K562 (cell line): ENCODE data around the gene SLC22A1. TPM values are rescaled to one million over a fixed set of nuclear protein-coding genes. Genes with fewer than 3 reads are reported as not detected.
A peak's percentile ranks its signal among the peaks of the same experiment; 100 is the strongest.

ENCODE experiments used
- ATAC-seq: fragments of 200-7000 bp; cut with Tn5 transposase; 3 replicates; pipeline ENCODE4 v1.9.1; 2020; ENCODE audit warnings: moderate library complexity
- BruUV-seq: library from RNA; stranded (reverse); fragments of 400-500 nt; replicated peaks from 2 replicates; lab custom pipeline; 2021; lab: Mats Ljungman, UMichigan
- CTCF ChIA-PET: fragments of 300-600 bp; formaldehyde crosslinking; extraction: SDS; loops from one replicate; lab custom pipeline; 2021; ENCODE audit warnings: low intra/inter-chr PET ratio; lab: Yijun Ruan, JAX
- POLR2A ChIA-PET: fragments of 300-600, 350-650 bp; sonication (Branson Sonifier 250); formaldehyde crosslinking; extraction: SDS; loops from one replicate; lab custom pipeline; 2021; ENCODE audit warnings: antibody characterized with exemption, inconsistent platforms; lab: Yijun Ruan, JAX
- DNase-seq, 4 experiments: peaks; one replicate each; pipeline versions ENCODE4 v3.0.0 to v3.0.0-alpha.2; 2011 to 2018; ENCODE audit warnings: low spot score in 3 of 4, mixed read lengths in 3 of 4; ENCODE audit errors: extremely low read depth in 1 of 4
- FAIRE-seq: peaks from 2 replicates; lab custom pipeline; 2011; peaks lifted over from hg19 to GRCh38; lab: Jason Lieb, UNC
- H2AFZ ChIP-seq: 2 replicates; pipeline ENCODE4 v1.6.0; 2011; ENCODE audit warnings: low read depth, low read length, control low read depth, inconsistent platforms
- H3K27ac ChIP-seq: fragments of 200-600 bp; 3 replicates; pipeline ENCODE4 v1.8.0; 2011; ENCODE audit warnings: low read depth, mild to moderate bottlenecking, control low read depth, inconsistent platforms, low read length, moderate library complexity, mixed read lengths; ENCODE audit errors: extremely low read depth
- H3K27me3 ChIP-seq, 2 experiments: fragments of 300-600 bp in 1 of 2; 2 replicates in 1 of 2; 3 replicates in 1 of 2; pipeline versions ENCODE4 v1.6.0 to v1.8.0; 2011; ENCODE audit warnings: inconsistent platforms in 2 of 2, low read length in 2 of 2, mild to moderate bottlenecking in 1 of 2, mixed read lengths in 1 of 2, moderate library complexity in 1 of 2; ENCODE audit not compliant: control insufficient read depth in 2 of 2, insufficient read depth in 2 of 2
- H3K36me3 ChIP-seq: fragments of 300-600 bp; 3 replicates; pipeline ENCODE4 v1.8.0; 2011; ENCODE audit warnings: mild to moderate bottlenecking, low read length, inconsistent platforms; ENCODE audit not compliant: control insufficient read depth, insufficient read depth
- H3K4me1 ChIP-seq, 2 experiments: fragments of 200-600 bp in 1 of 2; replicated peaks in 1 of 2; 2 replicates in 1 of 2; 3 replicates in 1 of 2; pipeline versions ENCODE4 v1.5.1 to v1.8.0; 2011; ENCODE audit warnings: inconsistent platforms in 2 of 2, low read length in 2 of 2, mild to moderate bottlenecking in 1 of 2, mixed read lengths in 1 of 2, moderate library complexity in 1 of 2; ENCODE audit not compliant: control insufficient read depth in 2 of 2, insufficient read depth in 2 of 2
- H3K4me2 ChIP-seq: 2 replicates; pipeline ENCODE4 v1.6.1; 2011; ENCODE audit warnings: low read length, control low read depth, inconsistent platforms, mixed read lengths; ENCODE audit not compliant: insufficient read depth
- H3K4me3 ChIP-seq: fragments of 200-600 bp; sonication (generic), shearing (Covaris generic); 2 replicates; pipeline ENCODE4 v1.5.1; 2016; ENCODE audit warnings: control low read depth, inconsistent platforms
- H3K79me2 ChIP-seq: fragments of 200-600 bp; 3 replicates; pipeline ENCODE4 v1.8.0; 2011; ENCODE audit warnings: low read length, inconsistent platforms; ENCODE audit not compliant: control insufficient read depth, insufficient read depth
- H3K9ac ChIP-seq, 2 experiments: 2 replicates each; pipeline versions ENCODE4 v1.6.0 to v1.6.1; 2011; ENCODE audit warnings: low read depth in 2 of 2, low read length in 2 of 2, control low read depth in 1 of 2, inconsistent platforms in 1 of 2, mild to moderate bottlenecking in 1 of 2, mixed read lengths in 1 of 2; ENCODE audit not compliant: insufficient read depth in 1 of 2
- H3K9me1 ChIP-seq: one replicate; pipeline ENCODE4 v1.6.0; 2011; ENCODE audit warnings: inconsistent platforms, mild to moderate bottlenecking, low read length, moderate library complexity; ENCODE audit not compliant: control insufficient read depth, insufficient read depth
- H3K9me3 ChIP-seq: replicated peaks from 2 replicates; pipeline ENCODE4 v1.5.1; 2011; ENCODE audit warnings: low read depth, low read length, inconsistent platforms; ENCODE audit not compliant: control insufficient read depth, insufficient read depth
- H4K20me1 ChIP-seq: replicated peaks from 2 replicates; pipeline ENCODE4 v1.6.1; 2011; ENCODE audit warnings: low read length, inconsistent platforms, mixed read lengths; ENCODE audit not compliant: control insufficient read depth, insufficient read depth
- ZNF740 ChIP-seq, 3 experiments: fragments of 200-800 bp in 1 of 3; sonication (Bioruptor generic) in 1 of 3; sonication (generic) in 1 of 3; formaldehyde crosslinking in 1 of 3; IDR thresholded peaks; 2 replicates each; pipeline versions ENCODE4 v1.6.1 to v1.8.0; 2016 to 2022; ENCODE audit warnings: mild to moderate bottlenecking in 2 of 3, missing compliant biosample characterization in 2 of 3, missing genetic modification characterization in 2 of 3, missing genetic modification reagents in 1 of 3
- in situ Hi-C: fragments of 300-500 bp; cut with MboI; formaldehyde crosslinking; loops from 4 replicates; pipeline ENCODE4 v1.15.0; 2018; ENCODE audit warnings: inconsistent platforms, mixed read lengths
- intact Hi-C: fragments of 100-400 bp; cut with micrococcal nuclease; formaldehyde crosslinking; loops from 2 replicates; pipeline ENCODE4 v1.14.2; 2022
- polyA plus RNA-seq, 8 experiments: library from polyadenylated mRNA; depleted of rRNA in 4 of 8; stranded (reverse) in 5 of 8; unstranded in 3 of 8; fragments of >200 nt; fragmentation: Nextera tagmentation in 2 of 8; fragmentation: Illumina TruSeq in 1 of 8; extraction: Ambion mirVana in 2 of 8; extraction: Trizol in 1 of 8; gene quantifications; 2 replicates each; pipeline versions ENCODE4 v1.2.1 to v1.2.3, GENCODE V29; 2011 to 2014; ENCODE audit warnings: inconsistent platforms in 1 of 8, missing spikeins in 1 of 8
- total RNA-seq, 7 experiments: library from RNA; depleted of rRNA in 6 of 7; stranded (reverse); fragments of >200 nt in 6 of 7; fragmentation: Illumina TruSeq in 2 of 7; extraction: Trizol in 2 of 7; gene quantifications; 2 replicates each; pipeline versions ENCODE4 v1.2.1 to v1.2.3, GENCODE V29; 2011 to 2021; ENCODE audit warnings: low replicate concordance in 1 of 7
- TF ChIP-seq, protein P1 (sequence below), 2 experiments: fragments of 450-650 bp in 1 of 2; sonication (generic) in 1 of 2; formaldehyde crosslinking in 1 of 2; IDR thresholded peaks; 2 replicates each; pipeline versions ENCODE4 v1.7.1 to v1.9.0; 2016 to 2022; ENCODE audit warnings: inconsistent platforms in 1 of 2, mild to moderate bottlenecking in 1 of 2, missing genetic modification reagents in 1 of 2

Gene SLC22A1
- total and polyA plus RNA-seq, 9 of the 15 experiments (the other 6 are each of a cell fraction or from before 2014, with no cell fraction given) = 0.11 to 0.60 (median 0.26) TPM; not detected in 4

DNA sequence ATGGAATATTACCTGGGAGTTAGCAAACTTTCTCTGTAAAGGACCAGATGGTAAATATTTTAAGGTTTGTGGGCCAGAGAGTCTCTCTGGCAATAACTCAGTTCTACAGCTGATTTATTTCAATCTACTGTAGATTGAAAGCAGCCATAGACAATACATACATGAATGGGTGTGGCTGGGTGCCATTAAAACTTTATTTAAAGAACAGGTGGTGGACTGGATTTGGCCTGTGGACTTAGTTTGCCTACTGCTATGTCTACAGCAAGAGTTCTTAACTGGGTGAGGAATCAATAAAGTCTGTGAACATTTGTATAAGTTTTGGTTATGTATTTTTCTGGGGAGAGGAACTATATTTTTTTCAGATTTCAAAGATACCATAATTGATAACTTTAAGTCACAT lies 81.9 kb downstream of the SLC22A1 start:
- Histone ChIP-seq H3K9me3 (no peaks in the 10 kb centered on the region), H3K9ac (no peak overlapping the region), H3K4me2 (no peak overlapping the region), H3K4me3 (no peak overlapping the region), H2AFZ (no peak overlapping the region), H3K27me3 (no peaks in the 10 kb centered on the region), H4K20me1 (no peaks in the 10 kb centered on the region), H3K4me1 (no peaks in the 10 kb centered on the region), H3K9me1 (no peaks in the 10 kb centered on the region), H3K27ac (no peak overlapping the region), H3K79me2 (no peaks in the 10 kb centered on the region), H3K36me3 (no peaks in the 10 kb centered on the region)
- BruUV-seq = no TSS peak
- TF ChIP-seq, protein P1, sequence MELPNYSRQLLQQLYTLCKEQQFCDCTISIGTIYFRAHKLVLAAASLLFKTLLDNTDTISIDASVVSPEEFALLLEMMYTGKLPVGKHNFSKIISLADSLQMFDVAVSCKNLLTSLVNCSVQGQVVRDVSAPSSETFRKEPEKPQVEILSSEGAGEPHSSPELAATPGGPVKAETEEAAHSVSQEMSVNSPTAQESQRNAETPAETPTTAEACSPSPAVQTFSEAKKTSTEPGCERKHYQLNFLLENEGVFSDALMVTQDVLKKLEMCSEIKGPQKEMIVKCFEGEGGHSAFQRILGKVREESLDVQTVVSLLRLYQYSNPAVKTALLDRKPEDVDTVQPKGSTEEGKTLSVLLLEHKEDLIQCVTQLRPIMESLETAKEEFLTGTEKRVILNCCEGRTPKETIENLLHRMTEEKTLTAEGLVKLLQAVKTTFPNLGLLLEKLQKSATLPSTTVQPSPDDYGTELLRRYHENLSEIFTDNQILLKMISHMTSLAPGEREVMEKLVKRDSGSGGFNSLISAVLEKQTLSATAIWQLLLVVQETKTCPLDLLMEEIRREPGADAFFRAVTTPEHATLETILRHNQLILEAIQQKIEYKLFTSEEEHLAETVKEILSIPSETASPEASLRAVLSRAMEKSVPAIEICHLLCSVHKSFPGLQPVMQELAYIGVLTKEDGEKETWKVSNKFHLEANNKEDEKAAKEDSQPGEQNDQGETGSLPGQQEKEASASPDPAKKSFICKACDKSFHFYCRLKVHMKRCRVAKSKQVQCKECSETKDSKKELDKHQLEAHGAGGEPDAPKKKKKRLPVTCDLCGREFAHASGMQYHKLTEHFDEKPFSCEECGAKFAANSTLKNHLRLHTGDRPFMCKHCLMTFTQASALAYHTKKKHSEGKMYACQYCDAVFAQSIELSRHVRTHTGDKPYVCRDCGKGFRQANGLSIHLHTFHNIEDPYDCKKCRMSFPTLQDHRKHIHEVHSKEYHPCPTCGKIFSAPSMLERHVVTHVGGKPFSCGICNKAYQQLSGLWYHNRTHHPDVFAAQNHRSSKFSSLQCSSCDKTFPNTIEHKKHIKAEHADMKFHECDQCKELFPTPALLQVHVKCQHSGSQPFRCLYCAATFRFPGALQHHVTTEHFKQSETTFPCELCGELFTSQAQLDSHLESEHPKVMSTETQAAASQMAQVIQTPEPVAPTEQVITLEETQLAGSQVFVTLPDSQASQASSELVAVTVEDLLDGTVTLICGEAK (IDR thresholded peaks at IDR 0.05) = peak; percentile 51
- TF ChIP-seq, protein P1 (CRISPR knock-in tag; IDR thresholded peaks at IDR 0.05) = no peak
- no peak for TF ChIP-seq ZNF740 (CRISPR knock-in tag; IDR thresholded peaks at IDR 0.05)
- no peak for TF ChIP-seq ZNF740 (tag; IDR thresholded peaks at IDR 0.05)
- no peak for DNase-seq
- no peak for ATAC-seq
- ChIA-PET CTCF (no interaction called here), POLR2A (no interaction called here)
- FAIRE-seq = no peak
- in situ Hi-C loops = no loop called here
- intact Hi-C loops = no loop called here
